Ammon's horn (tissue), 1 donor: ENCODE measurements around the gene GNLY.

Source experiments
- DNase-seq: peaks from one replicate; pipeline ENCODE4 v3.0.0-alpha.2; 2016; ENCODE audit warnings: low spot score

The GNLY gene

DNA sequence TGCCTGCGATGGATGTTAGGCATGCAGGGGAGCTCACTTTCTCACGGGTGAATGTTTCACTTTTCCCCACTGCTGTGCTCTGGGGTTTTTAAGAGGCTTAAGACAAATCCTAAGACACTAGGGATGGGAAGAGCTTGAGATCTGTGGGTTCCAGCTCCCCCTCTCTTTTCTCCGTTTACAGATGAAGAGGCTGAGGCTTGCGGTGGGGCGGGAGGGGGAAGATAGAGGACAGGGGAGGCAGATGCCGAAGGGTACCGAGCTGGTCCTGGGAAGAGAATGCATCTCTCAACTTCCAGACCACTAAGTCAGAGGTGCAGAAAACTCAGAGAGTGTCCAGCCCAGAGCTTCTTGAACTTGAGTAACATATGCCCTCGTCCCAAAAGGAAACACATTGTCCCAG is 51.5 kb downstream of the GNLY start:
- DNase-seq = no peak

GRCh38 chr2:85746321-85747004 is 52.3 kb downstream of the GNLY start:
- no peak for DNase-seq

- DNase-seq = no peak
These were observed 53.3 kb downstream of the GNLY start for GRCh38 chr2:85747441-85747840.

GRCh38 chr2:85748039-85748734 is 54.0 kb downstream of the GNLY start:
- no peak for DNase-seq
